Measurements from ENCODE around the gene RAB33A.

DNA sequence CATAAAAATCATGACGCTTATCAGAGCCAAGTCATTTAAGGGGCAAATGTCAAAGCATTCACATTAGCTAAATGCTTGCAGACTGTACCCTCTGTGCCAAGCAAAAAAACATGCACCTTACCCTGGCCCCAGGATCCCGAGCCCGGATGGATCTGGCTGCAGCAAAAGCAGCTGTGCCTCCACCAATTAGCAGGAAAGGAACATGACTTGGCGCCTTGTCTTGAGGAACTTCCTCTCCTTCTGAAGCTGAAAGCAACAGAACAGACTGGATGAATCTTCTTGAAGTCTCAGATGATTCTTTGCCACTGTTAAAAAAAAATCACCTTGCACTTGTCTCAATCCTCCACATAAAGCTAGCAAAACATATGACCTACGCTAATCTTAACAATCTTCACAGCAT, 24.1 kb upstream of the RAB33A start:
- no peak for TF ChIP-seq CTCF (IDR thresholded peaks at IDR 0.05)
- no peak for TF ChIP-seq MAFK (IDR thresholded peaks at IDR 0.05; ENCODE audit: partially characterized antibody)
- TF ChIP-seq EP300 (IDR thresholded peaks at IDR 0.05): no peak
- no peak for TF ChIP-seq JUN (IDR thresholded peaks at IDR 0.05)
- TF ChIP-seq E2F6 (IDR thresholded peaks at IDR 0.05; ENCODE audit: borderline replicate concordance, low read depth): no peak
